ENCODE measurements around the gene TACC3.

TACC3 gene

GRCh38 chr4:1723131-1723801 is 1.9 kb downstream of the TACC3 start:
- no peak for DNase-seq (ENCODE audit: low spot score)

GRCh38 chr4:1725521-1725920 is 4.2 kb downstream of the TACC3 start:
- no peak for DNase-seq (ENCODE audit: low spot score)

- DNase-seq (ENCODE audit: low spot score) = peak; percentile 86
These were observed 5.0 kb downstream of the TACC3 start for GRCh38 chr4:1726146-1726934.

- no peak for DNase-seq (ENCODE audit: low spot score)
These were observed 6.1 kb downstream of the TACC3 start for GRCh38 chr4:1727117-1728031.

- no peak for DNase-seq (ENCODE audit: low spot score)
These were observed 7.0 kb downstream of the TACC3 start for GRCh38 chr4:1728061-1728980.

GRCh38 chr4:1730532-1731135 is 9.3 kb downstream of the TACC3 start:
- no peak for DNase-seq (ENCODE audit: low spot score)

GRCh38 chr4:1731180-1731579 is 9.9 kb downstream of the TACC3 start:
- no peak for DNase-seq (ENCODE audit: low spot score)

GRCh38 chr4:1732911-1733310 is 11.6 kb downstream of the TACC3 start:
- no peak for DNase-seq (ENCODE audit: low spot score)

GRCh38 chr4:1735215-1735614 is 13.9 kb downstream of the TACC3 start:
- DNase-seq (ENCODE audit: low spot score) = no peak

- no peak for DNase-seq (ENCODE audit: low spot score)
These were observed 15.5 kb downstream of the TACC3 start for GRCh38 chr4:1736812-1737211.

GRCh38 chr4:1737666-1738065 is 16.3 kb downstream of the TACC3 start:
- no peak for DNase-seq (ENCODE audit: low spot score)

- no peak for DNase-seq (ENCODE audit: low spot score)
These were observed 17.1 kb downstream of the TACC3 start for GRCh38 chr4:1738410-1738809.

- DNase-seq (ENCODE audit: low spot score) = no peak
These were observed 18.0 kb downstream of the TACC3 start for GRCh38 chr4:1739358-1739757.

GRCh38 chr4:1740021-1740545 is 18.8 kb downstream of the TACC3 start:
- DNase-seq (ENCODE audit: low spot score) = no peak

- no peak for DNase-seq (ENCODE audit: low spot score)
These were observed 19.9 kb downstream of the TACC3 start for GRCh38 chr4:1741208-1741607.

GRCh38 chr4:1743551-1743950 is 22.2 kb downstream of the TACC3 start:
- DNase-seq (ENCODE audit: low spot score) = no peak

GRCh38 chr4:1743975-1744374 is 22.7 kb downstream of the TACC3 start:
- DNase-seq (ENCODE audit: low spot score) = no peak

GRCh38 chr4:1744552-1744951 is 23.2 kb downstream of the TACC3 start:
- DNase-seq (ENCODE audit: low spot score) = no peak

- DNase-seq (ENCODE audit: low spot score) = no peak
These were observed 23.8 kb downstream of the TACC3 start for GRCh38 chr4:1745165-1745564.

- no peak for DNase-seq (ENCODE audit: low spot score)
These were observed 24.4 kb downstream of the TACC3 start for GRCh38 chr4:1745697-1746096.

- DNase-seq (ENCODE audit: low spot score) = peak; percentile 87
These were observed 25.0 kb downstream of the TACC3 start for GRCh38 chr4:1746265-1746691.
